GM19025 (cell line): ENCODE results near the gene AAMP.
A peak's percentile ranks its signal among the peaks of the same experiment; 100 is the strongest.
"Not testable (repeated sequence)": the region's sequence is repeated elsewhere in the genome, so short reads cannot be mapped to it uniquely, and the experiment has no call there.

Experiments used
- ATAC-seq: cut with Tn5 transposase; IDR thresholded peaks from one replicate; pipeline ENCODE4 v1.9.1; 2021; ENCODE audit warnings: mild to moderate bottlenecking, low read depth, moderate library complexity; ENCODE audit not compliant: unreplicated experiment

AAMP gene

GRCh38 chr2:218269900-218270720 lies at the start of gene AAMP, which contains the start of gene PNKD:
Gene AAMP (minus strand): TSS chr2:218270137. CDS start chr2:218270086, 51 bp downstream.
Gene PNKD (plus strand): TSS chr2:218270519. CDS start chr2:218270536, 17 bp downstream.
- ATAC-seq, result peak; percentile 88

DNA sequence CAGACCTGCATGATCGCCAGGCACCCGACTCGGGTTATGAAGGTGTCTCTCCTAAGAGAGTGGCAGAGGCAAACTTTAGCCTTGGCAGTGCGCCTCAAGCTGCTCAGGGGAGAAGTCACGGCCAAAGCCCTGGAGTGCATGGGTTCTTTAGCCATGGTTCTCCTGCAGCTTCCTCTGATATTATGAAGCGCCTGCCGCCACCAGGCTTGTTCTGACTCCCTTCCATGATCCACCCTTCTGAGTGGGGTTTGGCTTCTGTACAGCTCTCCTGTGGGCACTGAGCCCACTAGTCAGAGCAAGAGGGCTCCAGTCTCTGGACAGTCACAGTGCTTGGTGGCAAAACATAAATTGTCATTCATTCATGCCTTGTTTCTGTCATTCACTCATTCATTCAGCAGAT lies 48.3 kb upstream of the AAMP start:
- no peak for ATAC-seq

DNA sequence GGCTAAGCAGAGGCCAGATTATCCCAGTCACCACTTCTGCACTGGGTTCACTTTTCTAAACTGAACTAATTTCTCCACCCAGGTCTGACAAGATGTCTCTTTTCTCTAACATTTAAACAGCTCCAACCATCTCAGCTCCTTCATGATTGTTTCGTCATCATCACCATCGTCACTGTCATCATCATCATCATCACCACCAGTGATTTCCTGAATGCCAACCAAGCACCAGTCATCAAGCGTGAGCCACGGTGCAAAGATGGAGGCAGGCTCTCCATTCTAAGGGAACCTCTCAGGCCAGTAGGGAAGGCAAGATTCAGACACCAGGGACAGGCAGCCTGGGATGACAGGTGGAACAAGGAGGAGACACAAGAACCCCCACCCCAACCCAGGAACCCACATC lies 47.9 kb upstream of the AAMP start:
- ATAC-seq, result no peak

- ATAC-seq, result no peak
Measured at GRCh38 chr2:218317303-218317630, 47.3 kb upstream of the AAMP start.

DNA sequence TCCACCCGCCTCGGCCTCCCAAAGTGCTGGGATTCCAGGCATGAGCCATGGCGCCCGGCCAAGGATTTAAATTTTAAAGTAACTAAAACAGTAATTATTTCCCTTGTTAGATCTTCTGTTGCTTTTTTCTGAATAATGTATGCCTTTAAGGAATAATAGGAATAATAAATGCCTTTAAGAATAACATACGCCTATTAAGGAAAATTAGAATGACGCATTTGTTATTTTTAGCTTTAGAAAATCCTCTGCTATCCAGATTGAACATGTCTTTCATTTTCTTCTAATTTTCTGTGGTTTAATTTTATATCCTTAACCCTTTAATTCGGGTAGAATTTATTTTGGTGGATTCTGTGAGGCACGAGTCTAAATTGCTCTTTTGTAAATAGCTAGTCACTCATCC lies 45.5 kb upstream of the AAMP start:
- ATAC-seq, result no peak

DNA sequence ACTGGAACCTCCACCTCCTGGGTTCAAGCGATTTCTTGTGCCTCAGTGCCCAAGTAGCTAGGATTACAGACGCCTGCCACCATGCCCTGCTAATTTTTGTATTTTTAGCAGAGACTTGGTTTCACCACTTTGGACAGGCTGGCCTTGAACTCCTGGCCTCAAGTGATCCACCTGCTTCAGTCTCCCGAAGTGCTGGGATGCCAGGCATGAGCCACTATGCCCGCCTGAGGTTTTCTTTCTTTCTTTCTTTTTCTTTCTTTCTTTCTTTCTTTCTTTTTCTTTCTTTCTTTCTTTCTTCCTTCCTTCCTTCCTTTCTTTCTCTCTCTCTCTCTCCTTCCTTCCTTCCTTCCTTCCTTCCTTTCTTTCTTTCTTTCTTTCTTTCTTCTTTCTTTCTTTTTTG lies 44.8 kb upstream of the AAMP start:
- not testable (repeated sequence) for ATAC-seq

GRCh38 chr2:218313356-218313755 lies 43.4 kb upstream of the AAMP start:
- ATAC-seq, result no peak

DNA sequence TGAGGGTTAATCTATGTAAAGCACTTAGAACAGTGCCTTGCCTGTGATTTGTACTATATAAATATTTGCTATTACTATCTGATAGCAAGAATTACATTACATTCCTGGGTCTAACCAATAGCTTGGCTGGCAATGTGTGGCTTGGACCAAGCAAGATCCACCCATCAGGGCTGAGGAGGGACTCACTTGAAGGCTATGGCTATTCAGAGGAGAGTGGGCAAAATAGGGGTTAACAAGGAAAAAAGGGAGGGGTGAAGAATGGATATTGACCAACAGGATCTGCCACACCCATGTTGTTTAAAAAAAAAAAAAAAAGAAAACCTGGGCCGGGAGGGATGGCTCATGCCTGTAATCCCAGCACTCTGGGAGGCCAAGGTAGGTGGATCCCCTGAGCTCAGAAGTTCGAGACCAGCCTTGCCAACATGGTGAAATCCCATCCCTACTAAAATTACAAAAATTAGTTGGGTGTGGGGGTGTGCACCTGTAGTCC lies 42.4 kb upstream of the AAMP start:
- ATAC-seq, result no peak

DNA sequence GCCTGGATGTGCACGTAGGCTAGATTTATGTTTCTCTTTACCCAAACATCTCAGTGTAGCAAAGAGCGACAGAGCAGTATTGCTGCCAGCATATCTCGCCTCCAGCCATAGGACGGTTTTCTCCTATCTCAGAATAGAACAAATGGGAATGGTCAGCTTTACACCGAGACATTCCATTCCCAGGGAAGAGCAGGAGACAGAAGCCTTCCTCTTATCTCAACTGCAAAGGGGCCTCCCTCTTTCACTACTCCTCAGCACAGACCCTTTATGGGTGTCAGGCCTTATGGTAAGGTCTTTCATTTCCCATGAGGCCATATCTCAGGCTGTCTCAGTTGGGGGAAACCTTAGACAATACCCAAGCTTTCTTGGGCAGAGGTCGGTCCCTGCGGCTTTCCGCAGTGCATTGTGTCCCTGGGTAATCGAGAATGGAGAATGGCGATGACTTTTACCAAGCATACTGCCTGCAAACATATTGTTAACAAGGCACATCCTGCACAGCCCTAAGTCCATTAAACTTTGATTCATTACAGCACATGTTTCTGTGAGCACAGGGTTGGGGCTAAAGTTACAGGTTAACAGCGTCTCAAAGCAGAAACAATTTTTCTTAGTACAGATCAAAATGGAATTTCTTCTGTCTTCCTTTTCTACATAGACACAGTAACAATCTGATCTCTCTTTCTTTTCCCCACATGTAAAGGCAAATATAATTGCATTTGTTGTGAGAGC lies 41.8 kb upstream of the AAMP start:
- ATAC-seq, result not testable (repeated sequence)

GRCh38 chr2:218310853-218311540 lies 41.1 kb upstream of the AAMP start:
- ATAC-seq, result no peak

DNA sequence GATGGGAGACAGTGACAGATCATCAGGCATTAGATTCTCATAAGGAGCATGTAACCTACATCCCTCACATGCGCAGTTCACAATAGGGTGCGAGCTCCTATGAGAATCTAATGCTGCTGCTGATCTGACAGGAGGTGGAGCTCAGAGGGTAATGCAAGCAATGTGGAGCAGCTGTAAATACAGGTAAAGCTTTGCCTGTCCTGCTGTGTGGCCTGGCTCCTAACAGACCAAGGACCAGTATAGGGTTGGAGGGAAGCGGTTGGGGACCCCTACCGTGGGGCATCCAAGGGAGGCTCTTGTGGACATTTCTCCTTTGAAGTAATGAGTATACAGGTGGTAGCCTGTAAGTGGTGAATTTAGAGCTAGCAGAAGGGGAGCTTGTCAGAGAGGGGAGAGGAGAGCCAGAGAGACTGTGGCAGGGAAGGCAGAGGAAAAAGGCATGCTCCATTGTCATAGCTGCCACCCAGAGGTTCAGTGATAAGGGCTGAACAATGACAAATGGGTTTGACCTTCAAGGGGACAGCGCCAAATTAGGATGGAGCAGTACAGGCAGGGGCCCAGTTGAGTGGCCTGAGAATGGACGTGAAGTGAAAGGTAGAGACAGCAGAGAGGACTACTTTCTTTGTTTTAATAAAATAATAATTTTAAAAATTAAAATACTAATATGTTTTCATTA lies 37.6 kb upstream of the AAMP start:
- ATAC-seq, result no peak

GRCh38 chr2:218306184-218306920 lies 36.4 kb upstream of the AAMP start:
- no peak for ATAC-seq

DNA sequence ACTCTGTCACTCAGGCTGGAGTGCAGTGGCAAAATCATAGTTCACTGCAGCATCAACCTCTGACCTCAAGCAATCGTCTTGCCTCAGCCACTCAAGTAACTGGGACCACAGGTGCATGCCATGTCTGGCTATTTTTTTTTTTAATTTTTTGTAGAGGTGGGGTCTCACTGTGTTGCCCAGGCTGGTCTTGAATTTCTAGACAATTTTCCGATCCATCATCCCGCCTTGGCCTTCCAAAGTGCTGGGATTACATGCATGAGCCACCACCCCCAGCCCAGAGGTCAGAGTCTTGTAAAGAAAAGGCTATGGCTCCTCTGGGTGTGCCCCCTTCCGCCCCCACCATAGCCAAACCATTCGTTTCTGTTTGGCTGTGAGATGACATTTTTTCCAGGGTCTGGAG lies 35.4 kb upstream of the AAMP start:
- ATAC-seq, result no peak

DNA sequence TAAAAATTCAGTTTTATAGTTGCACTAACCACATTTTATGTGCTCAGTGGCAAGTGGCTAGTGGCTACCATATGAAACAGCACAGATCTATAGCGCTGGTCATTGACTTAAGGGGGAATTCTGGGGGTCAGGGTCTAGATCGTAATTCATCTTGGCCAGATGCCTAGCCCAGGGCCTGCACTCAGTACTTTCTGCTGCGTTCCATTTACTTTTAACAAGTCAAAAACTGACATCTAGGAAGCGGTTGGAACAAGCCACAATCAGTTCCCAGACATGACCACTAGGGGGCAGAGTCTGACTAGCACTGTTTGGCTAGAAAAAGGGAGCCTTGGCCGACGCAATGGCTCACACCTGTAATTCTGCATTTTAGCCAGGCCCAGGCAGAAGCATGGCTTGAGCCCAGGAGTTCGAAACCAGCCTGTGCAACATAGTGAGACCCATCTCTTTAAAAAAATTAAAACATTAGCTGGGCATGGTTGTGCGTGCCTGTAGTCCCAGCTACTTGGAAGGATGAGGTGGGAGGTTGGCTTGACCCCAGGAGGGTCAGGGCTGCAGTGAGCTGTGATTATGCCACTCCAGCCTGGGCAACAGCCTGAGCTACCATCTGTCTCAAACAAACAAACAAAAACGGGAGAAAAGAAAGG lies 31.4 kb upstream of the AAMP start:
- ATAC-seq, result no peak

DNA sequence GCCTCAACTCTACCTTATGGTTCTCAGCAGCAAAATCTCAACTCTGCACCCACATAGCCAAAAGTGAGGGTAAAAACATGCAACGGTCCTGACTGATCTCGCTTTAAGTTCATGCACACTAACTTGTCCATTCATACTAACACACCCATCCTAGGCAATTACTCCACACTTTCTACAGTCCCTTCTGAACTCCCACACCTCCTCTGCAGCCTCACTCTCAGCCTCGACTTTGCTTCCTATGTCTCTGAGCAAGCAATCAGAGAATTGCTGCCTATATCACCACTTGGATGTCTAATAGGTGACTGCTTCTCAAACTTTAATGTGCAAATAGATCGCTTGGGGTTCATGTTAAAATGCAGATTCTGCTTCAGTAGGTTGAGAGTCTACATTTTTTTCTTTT lies 30.2 kb upstream of the AAMP start:
- no peak for ATAC-seq

DNA sequence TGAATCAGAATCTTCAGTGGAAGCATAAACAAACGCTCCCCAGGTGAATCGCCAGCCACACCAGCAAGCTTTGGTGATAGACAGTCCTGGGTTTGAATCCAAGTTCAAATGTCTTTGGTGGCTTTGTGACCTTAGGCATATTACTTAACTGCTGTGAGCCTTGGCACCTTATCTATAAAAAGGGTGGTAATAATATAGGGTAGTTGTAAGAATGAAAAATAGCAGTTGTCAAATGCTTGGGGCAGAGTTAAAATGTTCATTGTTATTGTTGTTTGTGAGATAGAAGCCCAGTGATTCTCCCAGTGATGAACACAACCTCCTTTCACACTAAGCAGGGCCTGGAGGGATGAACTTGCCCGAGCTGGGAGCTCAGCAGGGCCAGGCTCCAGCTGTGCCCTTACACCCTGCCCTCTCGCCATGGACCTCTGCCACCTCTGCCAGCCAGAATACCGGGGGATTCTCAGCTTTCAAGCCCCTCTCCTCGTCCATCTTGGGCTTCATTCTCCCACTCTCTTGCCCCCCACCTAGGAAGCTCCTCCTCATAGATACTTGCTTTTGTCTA lies 28.5 kb upstream of the AAMP start:
- no peak for ATAC-seq

DNA sequence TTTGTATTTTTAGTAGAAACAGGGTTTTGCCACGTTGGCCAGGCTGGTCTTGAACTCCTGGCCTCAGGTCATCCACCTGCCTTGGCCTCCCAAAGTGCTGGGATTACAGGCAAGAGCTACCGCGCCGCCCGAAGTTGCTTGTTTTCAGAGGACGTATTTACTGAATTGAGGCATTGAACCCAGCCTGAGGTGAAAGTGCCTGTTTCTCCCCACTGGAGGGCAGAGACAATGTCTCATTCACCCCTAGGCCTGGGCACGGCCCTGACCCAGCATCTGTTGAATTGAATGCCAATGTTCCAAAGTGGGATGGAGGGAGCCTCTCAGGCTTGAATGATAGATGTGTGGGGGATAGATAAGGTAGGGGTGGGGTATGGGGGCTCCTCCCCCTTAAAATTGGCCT lies 26.9 kb upstream of the AAMP start:
- ATAC-seq, result no peak

- no peak for ATAC-seq
Measured at GRCh38 chr2:218296200-218296599, 26.3 kb upstream of the AAMP start.

GRCh38 chr2:218295029-218295428 lies 25.1 kb upstream of the AAMP start:
- no peak for ATAC-seq
